ES-I3 (cell line): ENCODE results near the gene ASCL1.
A peak's percentile ranks its signal among the peaks of the same experiment; 100 is the strongest.

Experiments
- H3K36me3 ChIP-seq: 2 replicates; pipeline ENCODE4 v1.6.1; 2013; ENCODE audit warnings: mild to moderate bottlenecking, low read length, control low read depth, moderate library complexity; ENCODE audit not compliant: insufficient read depth
- H3K4me1 ChIP-seq: 2 replicates; pipeline ENCODE4 v1.6.1; 2013; ENCODE audit warnings: mild to moderate bottlenecking, control low read depth, low read length; ENCODE audit not compliant: insufficient read depth
- H3K9ac ChIP-seq: 2 replicates; pipeline ENCODE4 v1.6.1; 2013; ENCODE audit warnings: low read depth, mild to moderate bottlenecking, low read length, moderate library complexity
- H3K9me3 ChIP-seq: 2 replicates; pipeline ENCODE4 v1.6.1; 2013; ENCODE audit warnings: mild to moderate bottlenecking, low read length, moderate library complexity; ENCODE audit not compliant: control insufficient read depth, insufficient read depth

The ASCL1 gene

DNA sequence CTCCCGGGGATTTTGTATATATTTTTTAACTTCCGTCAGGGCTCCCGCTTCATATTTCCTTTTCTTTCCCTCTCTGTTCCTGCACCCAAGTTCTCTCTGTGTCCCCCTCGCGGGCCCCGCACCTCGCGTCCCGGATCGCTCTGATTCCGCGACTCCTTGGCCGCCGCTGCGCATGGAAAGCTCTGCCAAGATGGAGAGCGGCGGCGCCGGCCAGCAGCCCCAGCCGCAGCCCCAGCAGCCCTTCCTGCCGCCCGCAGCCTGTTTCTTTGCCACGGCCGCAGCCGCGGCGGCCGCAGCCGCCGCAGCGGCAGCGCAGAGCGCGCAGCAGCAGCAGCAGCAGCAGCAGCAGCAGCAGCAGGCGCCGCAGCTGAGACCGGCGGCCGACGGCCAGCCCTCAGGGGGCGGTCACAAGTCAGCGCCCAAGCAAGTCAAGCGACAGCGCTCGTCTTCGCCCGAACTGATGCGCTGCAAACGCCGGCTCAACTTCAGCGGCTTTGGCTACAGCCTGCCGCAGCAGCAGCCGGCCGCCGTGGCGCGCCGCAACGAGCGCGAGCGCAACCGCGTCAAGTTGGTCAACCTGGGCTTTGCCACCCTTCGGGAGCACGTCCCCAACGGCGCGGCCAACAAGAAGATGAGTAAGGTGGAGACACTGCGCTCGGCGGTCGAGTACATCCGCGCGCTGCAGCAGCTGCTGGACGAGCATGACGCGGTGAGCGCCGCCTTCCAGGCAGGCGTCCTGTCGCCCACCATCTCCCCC is 777 bp downstream of the ASCL1 start:
- peaks cover 7% of the 10 kb centered on the region; the same call in 1 of the 2 replicates for H3K4me1 ChIP-seq
- H3K36me3 ChIP-seq = no peaks in the 10 kb centered on the region
- no peaks in the 10 kb centered on the region for H3K9me3 ChIP-seq
- H3K9ac ChIP-seq = peak overlapping the region; percentile 49; the same call in 1 of the 2 replicates

DNA sequence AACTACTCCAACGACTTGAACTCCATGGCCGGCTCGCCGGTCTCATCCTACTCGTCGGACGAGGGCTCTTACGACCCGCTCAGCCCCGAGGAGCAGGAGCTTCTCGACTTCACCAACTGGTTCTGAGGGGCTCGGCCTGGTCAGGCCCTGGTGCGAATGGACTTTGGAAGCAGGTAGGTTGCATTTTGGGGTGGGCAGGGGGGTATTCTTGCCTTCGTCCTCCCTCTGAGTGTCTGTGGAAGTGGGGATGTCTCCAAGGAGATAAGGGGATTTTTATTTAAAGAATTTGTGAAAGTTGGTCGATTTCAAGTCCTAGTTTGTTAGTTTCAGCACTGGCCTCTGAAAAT is 1.3 kb downstream of the ASCL1 start:
- Histone ChIP-seq H3K9ac (peak overlapping the region; percentile 49; the same call in 1 of the 2 replicates), H3K36me3 (no peaks in the 10 kb centered on the region), H3K9me3 (no peaks in the 10 kb centered on the region), H3K4me1 (peaks cover 9% of the 10 kb centered on the region; the same call in 1 of the 2 replicates)

- peaks cover 9% of the 10 kb centered on the region; the same call in 1 of the 2 replicates for H3K4me1 ChIP-seq
- no peaks in the 10 kb centered on the region for H3K36me3 ChIP-seq
- H3K9me3 ChIP-seq = no peaks in the 10 kb centered on the region
- H3K9ac ChIP-seq = no peak overlapping the region
Measured at GRCh38 chr12:102959391-102959790, 1.9 kb downstream of the ASCL1 start.

DNA sequence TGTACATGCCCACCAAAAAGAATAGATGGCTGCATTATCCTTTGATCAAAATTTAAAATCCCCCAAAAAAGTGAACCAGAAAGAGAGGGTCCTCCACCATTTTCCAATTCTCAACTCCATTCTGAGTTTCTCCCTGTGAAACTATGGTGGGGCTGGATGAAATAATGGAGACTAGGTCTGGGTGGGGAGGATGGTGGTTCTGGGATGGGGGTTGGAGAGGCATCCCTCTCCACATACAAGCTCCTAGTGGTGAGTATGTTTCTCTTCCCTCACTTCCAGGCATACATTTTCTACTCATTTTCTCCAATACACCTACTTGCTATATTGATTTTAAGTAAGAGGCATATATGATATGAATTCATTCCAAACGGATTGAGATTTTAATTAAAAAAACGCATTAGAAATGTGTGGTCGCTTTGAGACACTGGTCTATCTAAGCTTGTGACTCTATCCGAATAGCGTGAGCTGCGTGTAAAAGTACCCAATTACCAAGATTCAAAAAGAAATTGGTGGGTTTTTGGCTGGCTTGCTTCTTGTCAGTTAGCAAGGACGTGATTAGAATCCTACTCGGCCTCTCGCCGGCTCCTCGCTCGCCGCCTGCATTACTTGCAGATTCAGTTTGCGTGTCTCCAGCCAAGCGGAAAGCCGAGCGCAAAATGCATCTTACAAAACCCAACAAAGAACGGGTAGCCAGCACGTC is 3.4 kb downstream of the ASCL1 start:
- H3K36me3 ChIP-seq = no peaks in the 10 kb centered on the region
- H3K9me3 ChIP-seq = no peaks in the 10 kb centered on the region
- peaks cover 9% of the 10 kb centered on the region; the same call in 1 of the 2 replicates for H3K4me1 ChIP-seq

GRCh38 chr12:102961466-102961855 is 4.0 kb downstream of the ASCL1 start:
- no peaks in the 10 kb centered on the region for H3K9me3 ChIP-seq
- H3K4me1 ChIP-seq = peaks cover 9% of the 10 kb centered on the region; the same call in 1 of the 2 replicates
- no peak overlapping the region for H3K9ac ChIP-seq
- no peaks in the 10 kb centered on the region for H3K36me3 ChIP-seq

More for the DNA sequence above, 3.4 kb downstream of the ASCL1 start:
- H3K9ac ChIP-seq = no peak overlapping the region

DNA sequence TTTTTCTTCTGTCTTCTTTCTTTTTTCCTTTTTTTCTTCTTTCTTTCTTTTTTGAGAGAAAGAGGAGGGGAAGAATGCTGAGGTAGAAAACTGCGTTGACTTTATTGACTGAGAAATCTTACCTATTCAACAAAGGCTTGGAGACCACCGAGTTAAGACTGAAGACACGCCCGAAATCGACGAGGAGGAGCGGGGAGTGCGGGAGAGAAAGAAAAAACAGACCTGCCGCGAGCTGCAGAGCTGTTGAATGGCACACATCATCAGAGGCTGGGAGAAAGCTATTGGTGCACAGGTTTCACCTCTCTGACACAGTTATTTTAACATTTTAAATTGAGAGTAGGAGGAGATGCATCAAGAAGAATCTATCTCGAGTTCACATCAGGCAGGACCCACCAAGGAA is 5.1 kb downstream of the ASCL1 start:
- peaks cover 9% of the 10 kb centered on the region; the same call in 1 of the 2 replicates for H3K4me1 ChIP-seq
- no peaks in the 10 kb centered on the region for H3K9me3 ChIP-seq
- H3K9ac ChIP-seq = no peak overlapping the region
- no peaks in the 10 kb centered on the region for H3K36me3 ChIP-seq

DNA sequence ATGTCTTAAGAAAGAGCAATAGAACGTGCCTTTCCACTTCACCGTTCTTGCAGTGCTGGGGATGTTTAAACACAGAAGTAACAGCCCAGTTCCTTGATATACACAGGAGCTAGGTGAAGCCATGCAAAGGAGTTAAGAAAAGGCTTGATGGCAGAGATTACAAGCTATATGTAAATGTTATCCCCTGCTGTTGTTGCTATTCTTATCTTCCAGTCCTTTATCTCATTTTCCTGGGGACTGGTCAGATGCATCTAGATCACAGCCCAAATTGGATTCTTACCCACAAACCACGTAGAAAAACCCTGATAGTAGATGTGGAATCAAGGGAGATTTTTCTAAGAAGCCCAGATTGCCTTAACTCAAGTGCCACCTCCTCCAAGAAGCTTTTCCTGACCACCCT is 5.5 kb downstream of the ASCL1 start:
- H3K4me1 ChIP-seq = peaks cover 9% of the 10 kb centered on the region; the same call in 1 of the 2 replicates
- no peaks in the 10 kb centered on the region for H3K9me3 ChIP-seq
- H3K9ac ChIP-seq = no peak overlapping the region
- no peaks in the 10 kb centered on the region for H3K36me3 ChIP-seq

- Histone ChIP-seq H3K4me1 (peaks cover 9% of the 10 kb centered on the region; the same call in 1 of the 2 replicates), H3K9ac (no peak overlapping the region)
Measured at GRCh38 chr12:102963796-102964195, 6.3 kb downstream of the ASCL1 start.

GRCh38 chr12:102964872-102965271 is 7.4 kb downstream of the ASCL1 start:
- Histone ChIP-seq H3K9me3 (no peaks in the 10 kb centered on the region), H3K36me3 (no peaks in the 10 kb centered on the region), H3K9ac (peak overlapping the region; percentile 22; the same call in 1 of the 2 replicates), H3K4me1 (peaks cover 9% of the 10 kb centered on the region; the same call in 1 of the 2 replicates)

More at GRCh38 chr12:102963796-102964195, 6.3 kb downstream of the ASCL1 start:
- no peaks in the 10 kb centered on the region for H3K9me3 ChIP-seq
- H3K36me3 ChIP-seq = no peaks in the 10 kb centered on the region

- Histone ChIP-seq H3K9me3 (no peaks in the 10 kb centered on the region), H3K4me1 (peaks cover 9% of the 10 kb centered on the region; the same call in 1 of the 2 replicates), H3K9ac (peak overlapping the region; percentile 6; the same call in 1 of the 2 replicates), H3K36me3 (no peaks in the 10 kb centered on the region)
Measured at GRCh38 chr12:102965281-102966155, 8.0 kb downstream of the ASCL1 start.

DNA sequence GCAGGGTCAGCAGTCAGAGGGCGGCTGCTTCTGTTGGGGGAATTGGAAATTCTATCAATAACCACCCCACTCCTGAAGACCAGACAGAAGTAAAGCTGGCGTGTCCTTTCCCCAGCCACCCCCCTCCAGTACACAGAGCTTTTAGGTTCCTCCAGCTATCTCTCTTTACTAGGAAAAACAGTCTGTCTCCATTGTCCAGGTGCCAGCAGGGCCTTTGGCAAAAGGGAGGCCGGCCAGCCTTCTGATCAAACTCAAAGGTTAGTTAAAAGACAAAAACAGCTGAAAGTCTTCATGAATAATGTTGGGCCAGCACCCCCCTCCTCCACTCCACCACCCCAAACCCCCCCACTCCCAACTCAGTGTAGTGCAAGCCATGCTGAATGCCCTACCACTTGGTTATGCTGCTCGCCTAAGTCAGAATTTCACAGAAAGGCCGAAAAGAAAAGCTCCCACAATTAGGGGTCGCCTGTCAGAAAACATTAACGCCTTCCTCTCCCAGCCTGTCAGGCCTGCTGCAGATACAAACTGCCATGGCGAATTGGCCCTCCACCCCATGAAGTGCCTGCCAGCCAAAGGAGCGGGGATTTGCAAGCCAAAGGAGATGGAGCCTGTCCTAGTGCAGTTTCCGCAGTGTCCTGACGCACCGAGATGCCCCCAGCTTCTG is 8.9 kb downstream of the ASCL1 start:
- Histone ChIP-seq H3K9ac (no peak overlapping the region), H3K9me3 (no peaks in the 10 kb centered on the region), H3K36me3 (no peaks in the 10 kb centered on the region), H3K4me1 (peaks cover 9% of the 10 kb centered on the region; the same call in 1 of the 2 replicates)

DNA sequence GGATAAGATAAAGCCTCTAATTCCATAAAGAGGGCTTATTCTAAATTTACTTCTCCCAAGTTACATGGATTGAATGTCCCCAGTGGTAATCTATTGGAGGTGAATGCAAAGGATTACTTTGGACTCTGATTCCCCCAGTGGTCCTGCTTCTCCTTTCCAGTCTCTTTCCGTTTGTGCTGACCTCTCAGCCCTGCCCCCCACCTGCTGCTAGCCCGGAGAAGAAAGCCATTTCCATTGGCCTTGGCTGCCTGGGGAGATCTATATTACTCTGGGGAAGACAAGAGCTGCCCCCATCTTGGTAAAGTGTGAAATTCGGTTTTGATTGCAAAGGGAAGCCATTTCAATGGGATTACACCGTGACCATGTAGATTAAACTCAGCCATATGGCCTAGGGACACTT is 13.3 kb downstream of the ASCL1 start:
- no peaks in the 10 kb centered on the region for H3K36me3 ChIP-seq
- H3K9me3 ChIP-seq = no peaks in the 10 kb centered on the region
- H3K9ac ChIP-seq = no peak overlapping the region
- H3K4me1 ChIP-seq = no peaks in the 10 kb centered on the region; the same call in 1 of the 2 replicates

DNA sequence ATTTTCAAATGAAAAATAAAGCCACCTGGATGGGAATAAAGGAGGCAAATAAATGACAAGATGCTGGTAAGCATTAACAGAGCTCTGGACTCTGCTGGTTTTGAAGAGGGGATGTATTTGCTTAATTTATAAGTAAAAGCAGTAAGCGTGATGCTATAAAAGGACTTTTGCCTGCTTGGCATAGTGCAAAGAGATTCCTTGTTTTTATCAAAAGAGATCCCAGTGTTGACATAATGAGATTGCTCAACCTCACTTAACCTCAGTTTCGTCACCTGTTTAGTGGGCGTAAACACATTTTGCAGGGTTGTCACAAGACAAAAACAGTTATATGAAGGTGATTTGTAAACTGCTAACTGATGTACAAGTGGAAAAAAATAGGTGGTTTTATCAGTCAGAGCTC is 13.8 kb downstream of the ASCL1 start:
- Histone ChIP-seq H3K9me3 (no peaks in the 10 kb centered on the region), H3K9ac (no peak overlapping the region), H3K36me3 (no peaks in the 10 kb centered on the region)

More for the DNA sequence above, 13.8 kb downstream of the ASCL1 start:
- H3K4me1 ChIP-seq = no peaks in the 10 kb centered on the region; the same call in 1 of the 2 replicates
